HEK293 (cell line): ENCODE data around the gene UBA52.
A peak's percentile ranks its signal among the peaks of the same experiment; 100 is the strongest.

Experiments
- AEBP2 ChIP-seq: fragments of 450-650 bp; formaldehyde crosslinking; IDR thresholded peaks from 2 replicates; pipeline ENCODE4 v1.5.1; 2016; ENCODE audit warnings: missing biosample characterization, missing genetic modification characterization, borderline replicate concordance
- BCL11A ChIP-seq: fragments of 450-650 bp; formaldehyde crosslinking; IDR thresholded peaks from 2 replicates; pipeline ENCODE4 v1.5.1; 2016; ENCODE audit warnings: low read depth, missing biosample characterization, missing genetic modification characterization
- BCL11B ChIP-seq: fragments of 450-650 bp; formaldehyde crosslinking; IDR thresholded peaks from 2 replicates; pipeline ENCODE4 v1.5.1; 2016; ENCODE audit warnings: low read depth, missing biosample characterization, missing genetic modification characterization
- FEZF1 ChIP-seq: fragments of 450-650 bp; formaldehyde crosslinking; IDR thresholded peaks from 2 replicates; pipeline ENCODE4 v1.5.1; 2016; ENCODE audit warnings: missing biosample characterization, missing genetic modification characterization
- GLI4 ChIP-seq: fragments of 450-650 bp; formaldehyde crosslinking; IDR thresholded peaks from 2 replicates; pipeline ENCODE4 v1.5.1; 2016; ENCODE audit warnings: missing biosample characterization, missing genetic modification characterization
- GLIS1 ChIP-seq: fragments of 450-650 bp; formaldehyde crosslinking; IDR thresholded peaks from 2 replicates; pipeline ENCODE4 v1.5.1; 2016; ENCODE audit warnings: missing biosample characterization, missing genetic modification characterization
- KLF10 ChIP-seq: fragments of 450-650 bp; IDR thresholded peaks from 2 replicates; pipeline ENCODE4 v1.5.1; 2018; ENCODE audit warnings: missing biosample characterization, mild to moderate bottlenecking, missing genetic modification characterization
- ZFP3 ChIP-seq: fragments of 450-650 bp; formaldehyde crosslinking; IDR thresholded peaks from 2 replicates; pipeline ENCODE4 v1.5.1; 2016; ENCODE audit warnings: low read depth, missing biosample characterization, missing genetic modification characterization
- ZFP69B ChIP-seq: fragments of 450-650 bp; formaldehyde crosslinking; IDR thresholded peaks from 2 replicates; pipeline ENCODE4 v1.5.1; 2016; ENCODE audit warnings: missing biosample characterization, missing genetic modification characterization
- ZIC2 ChIP-seq: fragments of 450-650 bp; formaldehyde crosslinking; IDR thresholded peaks from 2 replicates; pipeline ENCODE4 v1.5.1; 2016; ENCODE audit warnings: missing biosample characterization, missing genetic modification characterization
- ZNF112 ChIP-seq: fragments of 450-650 bp; formaldehyde crosslinking; IDR thresholded peaks from 2 replicates; pipeline ENCODE4 v1.5.0; 2017; ENCODE audit warnings: missing biosample characterization, missing genetic modification characterization
- ZNF132 ChIP-seq: fragments of 450-650 bp; formaldehyde crosslinking; IDR thresholded peaks from 2 replicates; pipeline ENCODE4 v1.5.1; 2017; ENCODE audit warnings: missing biosample characterization, missing genetic modification characterization, borderline replicate concordance
- ZNF248 ChIP-seq: fragments of 450-650 bp; formaldehyde crosslinking; IDR thresholded peaks from 2 replicates; pipeline ENCODE4 v1.5.1; 2017; ENCODE audit warnings: missing biosample characterization, missing genetic modification characterization
- ZNF398 ChIP-seq: fragments of 450-650 bp; formaldehyde crosslinking; IDR thresholded peaks from 2 replicates; pipeline ENCODE4 v1.5.1; 2017; ENCODE audit warnings: missing biosample characterization, missing genetic modification characterization
- ZNF518A ChIP-seq: fragments of 450-650 bp; formaldehyde crosslinking; conservative IDR thresholded peaks from 2 replicates; pipeline ENCODE4 v1.5.1; 2016; ENCODE audit warnings: low read depth, missing biosample characterization, missing genetic modification characterization
- ZNF558 ChIP-seq: fragments of 450-650 bp; formaldehyde crosslinking; IDR thresholded peaks from 2 replicates; pipeline ENCODE4 v1.5.1; 2016; ENCODE audit warnings: missing biosample characterization, missing genetic modification characterization
- ZNF560 ChIP-seq: fragments of 450-650 bp; formaldehyde crosslinking; IDR thresholded peaks from 2 replicates; pipeline ENCODE4 v1.5.1; 2017; ENCODE audit warnings: missing biosample characterization, missing genetic modification characterization, borderline replicate concordance
- ZNF580 ChIP-seq: fragments of 450-650 bp; formaldehyde crosslinking; IDR thresholded peaks from 2 replicates; pipeline ENCODE4 v1.5.1; 2016; ENCODE audit warnings: missing biosample characterization, missing genetic modification characterization
- ZNF596 ChIP-seq: fragments of 450-650 bp; IDR thresholded peaks from 2 replicates; pipeline ENCODE4 v1.5.0; 2018; ENCODE audit warnings: missing biosample characterization, mild to moderate bottlenecking, missing genetic modification characterization, moderate library complexity
- ZNF701 ChIP-seq: fragments of 450-650 bp; formaldehyde crosslinking; IDR thresholded peaks from 2 replicates; pipeline ENCODE4 v1.5.1; 2016; ENCODE audit warnings: missing biosample characterization, missing genetic modification characterization
- ZNF707 ChIP-seq: fragments of 450-650 bp; formaldehyde crosslinking; IDR thresholded peaks from 2 replicates; pipeline ENCODE4 v1.5.1; 2016; ENCODE audit warnings: missing biosample characterization, missing genetic modification characterization
- ZNF843 ChIP-seq: fragments of 450-650 bp; formaldehyde crosslinking; IDR thresholded peaks from 2 replicates; pipeline ENCODE4 v1.5.1; 2016; ENCODE audit warnings: missing biosample characterization, missing genetic modification characterization
- TF ChIP-seq, protein P1 (sequence below): fragments of 450-650 bp; formaldehyde crosslinking; IDR thresholded peaks from 2 replicates; pipeline ENCODE4 v1.5.1; 2017; ENCODE audit warnings: missing biosample characterization, missing genetic modification characterization
- TF ChIP-seq, protein P2 (sequence below): fragments of 450-650 bp; formaldehyde crosslinking; IDR thresholded peaks from 2 replicates; pipeline ENCODE4 v1.5.1; 2017; ENCODE audit warnings: missing biosample characterization, missing genetic modification characterization
- TF ChIP-seq, protein P3 (sequence below): fragments of 450-650 bp; formaldehyde crosslinking; IDR thresholded peaks from 2 replicates; pipeline ENCODE4 v1.5.1; 2016; ENCODE audit warnings: missing biosample characterization, missing genetic modification characterization

The UBA52 gene

GRCh38 chr19:18588611-18589379 is 17.1 kb downstream of the UBA52 start, which contains the start of gene REX1BD (continued):
- TF ChIP-seq ZNF518A (tag by site-specific recombination) (0 out of 2 replicates have a peak, but pooled peaks have one; percentile 39), ZFP69B (tag by site-specific recombination) (peak; percentile 67; the same call in 1 of the 2 replicates), BCL11A (tag by site-specific recombination) (0 out of 2 replicates have a peak, but pooled peaks have one; percentile 9), ZNF843 (tag by site-specific recombination) (peak; percentile 73), ZIC2 (tag by site-specific recombination) (peak; percentile 52), ZNF398 (tag by site-specific recombination) (peak; percentile 83), ZNF580 (tag by site-specific recombination) (peak; percentile 64; the same call in 1 of the 2 replicates), ZNF112 (tag by site-specific recombination) (no peak), AEBP2 (tag by site-specific recombination) (no peak), FEZF1 (peak; percentile 5), GLI4 (tag by site-specific recombination) (peak; percentile 61; the same call in 1 of the 2 replicates), ZNF596 (0 out of 2 replicates have a peak, but pooled peaks have one; percentile 5), ZNF707 (tag by site-specific recombination) (no peak), ZNF701 (tag by site-specific recombination) (no peak), ZNF558 (no peak), ZNF248 (tag by site-specific recombination) (no peak), KLF10 (peak; percentile 83), ZFP3 (tag by site-specific recombination) (0 out of 2 replicates have a peak, but pooled peaks have one; percentile 9), ZNF560 (no peak), GLIS1 (peak; percentile 47), ZNF132 (no peak), BCL11B (tag by site-specific recombination) (no peak; the same call in 1 of the 2 replicates)
- TF ChIP-seq, protein P1, sequence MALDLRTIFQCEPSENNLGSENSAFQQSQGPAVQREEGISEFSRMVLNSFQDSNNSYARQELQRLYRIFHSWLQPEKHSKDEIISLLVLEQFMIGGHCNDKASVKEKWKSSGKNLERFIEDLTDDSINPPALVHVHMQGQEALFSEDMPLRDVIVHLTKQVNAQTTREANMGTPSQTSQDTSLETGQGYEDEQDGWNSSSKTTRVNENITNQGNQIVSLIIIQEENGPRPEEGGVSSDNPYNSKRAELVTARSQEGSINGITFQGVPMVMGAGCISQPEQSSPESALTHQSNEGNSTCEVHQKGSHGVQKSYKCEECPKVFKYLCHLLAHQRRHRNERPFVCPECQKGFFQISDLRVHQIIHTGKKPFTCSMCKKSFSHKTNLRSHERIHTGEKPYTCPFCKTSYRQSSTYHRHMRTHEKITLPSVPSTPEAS (tag by site-specific recombination), result peak; percentile 30
- TF ChIP-seq, protein P2, sequence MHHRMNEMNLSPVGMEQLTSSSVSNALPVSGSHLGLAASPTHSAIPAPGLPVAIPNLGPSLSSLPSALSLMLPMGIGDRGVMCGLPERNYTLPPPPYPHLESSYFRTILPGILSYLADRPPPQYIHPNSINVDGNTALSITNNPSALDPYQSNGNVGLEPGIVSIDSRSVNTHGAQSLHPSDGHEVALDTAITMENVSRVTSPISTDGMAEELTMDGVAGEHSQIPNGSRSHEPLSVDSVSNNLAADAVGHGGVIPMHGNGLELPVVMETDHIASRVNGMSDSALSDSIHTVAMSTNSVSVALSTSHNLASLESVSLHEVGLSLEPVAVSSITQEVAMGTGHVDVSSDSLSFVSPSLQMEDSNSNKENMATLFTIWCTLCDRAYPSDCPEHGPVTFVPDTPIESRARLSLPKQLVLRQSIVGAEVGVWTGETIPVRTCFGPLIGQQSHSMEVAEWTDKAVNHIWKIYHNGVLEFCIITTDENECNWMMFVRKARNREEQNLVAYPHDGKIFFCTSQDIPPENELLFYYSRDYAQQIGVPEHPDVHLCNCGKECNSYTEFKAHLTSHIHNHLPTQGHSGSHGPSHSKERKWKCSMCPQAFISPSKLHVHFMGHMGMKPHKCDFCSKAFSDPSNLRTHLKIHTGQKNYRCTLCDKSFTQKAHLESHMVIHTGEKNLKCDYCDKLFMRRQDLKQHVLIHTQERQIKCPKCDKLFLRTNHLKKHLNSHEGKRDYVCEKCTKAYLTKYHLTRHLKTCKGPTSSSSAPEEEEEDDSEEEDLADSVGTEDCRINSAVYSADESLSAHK, result peak; percentile 29; the same call in 1 of the 2 replicates
- TF ChIP-seq, protein P3, sequence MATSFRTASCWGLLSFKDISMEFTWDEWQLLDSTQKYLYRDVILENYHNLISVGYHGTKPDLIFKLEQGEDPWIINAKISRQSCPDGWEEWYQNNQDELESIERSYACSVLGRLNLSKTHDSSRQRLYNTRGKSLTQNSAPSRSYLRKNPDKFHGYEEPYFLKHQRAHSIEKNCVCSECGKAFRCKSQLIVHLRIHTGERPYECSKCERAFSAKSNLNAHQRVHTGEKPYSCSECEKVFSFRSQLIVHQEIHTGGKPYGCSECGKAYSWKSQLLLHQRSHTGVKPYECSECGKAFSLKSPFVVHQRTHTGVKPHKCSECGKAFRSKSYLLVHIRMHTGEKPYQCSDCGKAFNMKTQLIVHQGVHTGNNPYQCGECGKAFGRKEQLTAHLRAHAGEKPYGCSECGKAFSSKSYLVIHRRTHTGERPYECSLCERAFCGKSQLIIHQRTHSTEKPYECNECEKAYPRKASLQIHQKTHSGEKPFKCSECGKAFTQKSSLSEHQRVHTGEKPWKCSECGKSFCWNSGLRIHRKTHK (tag by site-specific recombination), result no peak
